K562 (cell line): Measurements from ENCODE around the gene UBR3. TPM values are rescaled to one million over a fixed set of nuclear protein-coding genes. Genes with fewer than 3 reads are reported as not detected.
A peak's percentile ranks its signal among the peaks of the same experiment; 100 is the strongest.

Experiments used
- EHMT2 ChIP-seq: fragments of 450-650 bp; IDR thresholded peaks from 2 replicates; pipeline ENCODE4 v1.6.1; 2018; ENCODE audit warnings: antibody characterized with exemption
- GTF2F1 ChIP-seq: IDR thresholded peaks from 2 replicates; pipeline ENCODE4 v1.6.1; 2011; ENCODE audit warnings: low read depth, low read length, improper control_type of control experiment
- HDAC1 ChIP-seq, 2 experiments: fragments of 450-650 bp; IDR thresholded peaks; 2 replicates each; pipeline ENCODE4 v1.6.1; 2016 to 2017; ENCODE audit warnings: inconsistent platforms in 1 of 2, mild to moderate bottlenecking in 1 of 2, moderate library complexity in 1 of 2
- MTA2 ChIP-seq: fragments of 450-650 bp; IDR thresholded peaks from 2 replicates; pipeline ENCODE4 v1.6.1; 2016; ENCODE audit warnings: low read depth
- NCOA4 ChIP-seq: fragments of 450-650 bp; IDR thresholded peaks from 2 replicates; pipeline ENCODE4 v1.6.1; 2018; ENCODE audit warnings: mild to moderate bottlenecking; ENCODE audit not compliant: partially characterized antibody
- REST ChIP-seq, 2 experiments: fragments of 450-650 bp; formaldehyde crosslinking in 1 of 2; IDR thresholded peaks; 2 replicates each; pipeline versions ENCODE4 v1.4.0 to v1.6.1; 2014 to 2020; ENCODE audit warnings: mild to moderate bottlenecking in 2 of 2, borderline replicate concordance in 1 of 2, low read depth in 1 of 2
- TRIM24 ChIP-seq, 2 experiments: fragments of 450-650 bp; IDR thresholded peaks; 2 replicates each; pipeline ENCODE4 v1.6.1; 2016
- ZHX1 ChIP-seq: fragments of 150-350 bp; conservative IDR thresholded peaks from 2 replicates; pipeline ENCODE4 v1.6.1; 2014; ENCODE audit warnings: low read length
- ZNF398 ChIP-seq: fragments of 250-450 bp; sonication (Bioruptor Pico); IDR thresholded peaks from 2 replicates; pipeline ENCODE4 v1.8.0; 2021; ENCODE audit warnings: moderate library complexity, mild to moderate bottlenecking, inconsistent platforms
- polyA plus RNA-seq, 8 experiments: library from polyadenylated mRNA; depleted of rRNA in 4 of 8; stranded (reverse) in 5 of 8; unstranded in 3 of 8; fragments of >200 nt; fragmentation: Nextera tagmentation in 2 of 8; fragmentation: Illumina TruSeq in 1 of 8; extraction: Ambion mirVana in 2 of 8; extraction: Trizol in 1 of 8; gene quantifications; 2 replicates each; pipeline versions ENCODE4 v1.2.1 to v1.2.3, GENCODE V29; 2011 to 2014; ENCODE audit warnings: inconsistent platforms in 1 of 8, missing spikeins in 1 of 8
- total RNA-seq, 7 experiments: library from RNA; depleted of rRNA in 6 of 7; stranded (reverse); fragments of >200 nt in 6 of 7; fragmentation: Illumina TruSeq in 2 of 7; extraction: Trizol in 2 of 7; gene quantifications; 2 replicates each; pipeline versions ENCODE4 v1.2.1 to v1.2.3, GENCODE V29; 2011 to 2021; ENCODE audit warnings: low replicate concordance in 1 of 7
- TF ChIP-seq, protein P1 (sequence below): sonication (generic); formaldehyde crosslinking; IDR thresholded peaks from 2 replicates; pipeline ENCODE4 v1.8.1; 2023; ENCODE audit warnings: mild to moderate bottlenecking, missing genetic modification reagents

The UBR3 gene
- total and polyA plus RNA-seq, 9 of the 15 experiments (the other 6 are each of a cell fraction or from before 2014, with no cell fraction given): 14.4 to 63.5 (median 40.4) TPM

- TF ChIP-seq REST (IDR thresholded peaks at IDR 0.05; ENCODE audit: borderline replicate concordance): no peak
- TF ChIP-seq REST (CRISPR knock-in tag; IDR thresholded peaks at IDR 0.05; ENCODE audit: low read depth): no peak
- peak in 1 of 2 experiments; percentile 92; a peak in 2 of 4 replicates for TF ChIP-seq HDAC1 (IDR thresholded peaks at IDR 0.05)
- TF ChIP-seq MTA2: no peak
- 0 out of 4 replicates have a peak, but pooled peaks of 1 of the 2 experiments have one; percentile 31 for TF ChIP-seq TRIM24 (IDR thresholded peaks at IDR 0.05)
- no peak for TF ChIP-seq ZNF398 (CRISPR knock-in tag)
- TF ChIP-seq, protein P1, sequence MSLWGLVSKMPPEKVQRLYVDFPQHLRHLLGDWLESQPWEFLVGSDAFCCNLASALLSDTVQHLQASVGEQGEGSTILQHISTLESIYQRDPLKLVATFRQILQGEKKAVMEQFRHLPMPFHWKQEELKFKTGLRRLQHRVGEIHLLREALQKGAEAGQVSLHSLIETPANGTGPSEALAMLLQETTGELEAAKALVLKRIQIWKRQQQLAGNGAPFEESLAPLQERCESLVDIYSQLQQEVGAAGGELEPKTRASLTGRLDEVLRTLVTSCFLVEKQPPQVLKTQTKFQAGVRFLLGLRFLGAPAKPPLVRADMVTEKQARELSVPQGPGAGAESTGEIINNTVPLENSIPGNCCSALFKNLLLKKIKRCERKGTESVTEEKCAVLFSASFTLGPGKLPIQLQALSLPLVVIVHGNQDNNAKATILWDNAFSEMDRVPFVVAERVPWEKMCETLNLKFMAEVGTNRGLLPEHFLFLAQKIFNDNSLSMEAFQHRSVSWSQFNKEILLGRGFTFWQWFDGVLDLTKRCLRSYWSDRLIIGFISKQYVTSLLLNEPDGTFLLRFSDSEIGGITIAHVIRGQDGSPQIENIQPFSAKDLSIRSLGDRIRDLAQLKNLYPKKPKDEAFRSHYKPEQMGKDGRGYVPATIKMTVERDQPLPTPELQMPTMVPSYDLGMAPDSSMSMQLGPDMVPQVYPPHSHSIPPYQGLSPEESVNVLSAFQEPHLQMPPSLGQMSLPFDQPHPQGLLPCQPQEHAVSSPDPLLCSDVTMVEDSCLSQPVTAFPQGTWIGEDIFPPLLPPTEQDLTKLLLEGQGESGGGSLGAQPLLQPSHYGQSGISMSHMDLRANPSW: peak; percentile 94; the same call in 1 of the 2 replicates
- peak; percentile 86; the same call in 1 of the 2 replicates for TF ChIP-seq GTF2F1
- TF ChIP-seq NCOA4: no peak
- no peak for TF ChIP-seq EHMT2
- no peak for TF ChIP-seq ZHX1
Measured at GRCh38 chr2:169798718-169799592, 28.3 kb upstream of the UBR3 start, which contains the start of gene SSB (continued).
